Lower leg skin (tissue), 3 donors: ENCODE measurements around the gene PRICKLE2.

Experiments used
- CTCF ChIP-seq, 3 donors: fragments of 450-650 bp; IDR thresholded peaks; one replicate each; pipeline ENCODE4 v1.5.1; 2016; ENCODE audit warnings: antibody characterized with exemption in 3 of 3, mild to moderate bottlenecking in 3 of 3, moderate library complexity in 2 of 3
- POLR2A ChIP-seq, 2 donors: fragments of 450-650 bp; IDR thresholded peaks; one replicate each; pipeline ENCODE4 v1.6.1; 2016 to 2017; ENCODE audit warnings: antibody characterized with exemption in 2 of 2, mild to moderate bottlenecking in 1 of 2, moderate library complexity in 1 of 2

DNA sequence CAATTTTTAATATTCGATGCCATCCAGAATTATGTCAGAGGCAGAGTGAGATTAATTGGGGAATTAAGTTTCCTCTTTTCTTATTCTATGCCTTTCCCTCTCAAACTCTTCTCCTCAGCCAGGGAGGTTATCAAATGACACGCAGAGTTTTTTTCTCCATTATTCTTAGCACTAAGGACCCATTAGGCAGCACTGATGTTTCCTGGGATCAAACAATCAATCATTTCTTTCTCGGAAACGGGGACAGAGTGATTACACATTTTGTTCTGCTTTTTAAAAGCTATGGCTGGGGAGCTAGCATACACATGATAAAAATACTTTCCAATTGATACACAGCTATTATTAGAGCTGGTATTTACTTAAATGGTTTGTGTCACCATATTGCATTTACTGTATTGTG, 166.7 kb downstream of the PRICKLE2 start:
- TF ChIP-seq CTCF (IDR thresholded peaks at IDR 0.05) (no peak), POLR2A (IDR thresholded peaks at IDR 0.05) (no peak)
